GM10248 (cell line): ENCODE results near the gene KIAA1958.

Experiments
- CTCF ChIA-PET: fragments of 300-600 bp; sonication (Branson Sonifier 250); formaldehyde crosslinking; extraction: SDS; loops from one replicate; lab custom pipeline; 2021; ENCODE audit warnings: antibody characterized with exemption; lab: Yijun Ruan, JAX
- POLR2A ChIA-PET: fragments of 350-650 bp; sonication (Branson Sonifier 250); formaldehyde crosslinking; extraction: SDS; loops from one replicate; lab custom pipeline; 2020; ENCODE audit warnings: antibody characterized with exemption; lab: Yijun Ruan, JAX
- DNase-seq: peaks from one replicate; pipeline ENCODE4 v3.0.0; 2012; ENCODE audit errors: extremely low spot score
- CTCF ChIP-seq: IDR thresholded peaks from 2 replicates; pipeline ENCODE4 v1.5.1; 2012; ENCODE audit warnings: mild to moderate bottlenecking, low read depth; ENCODE audit errors: extremely low read depth, missing control alignments, control extremely low read depth

Gene KIAA1958

DNA sequence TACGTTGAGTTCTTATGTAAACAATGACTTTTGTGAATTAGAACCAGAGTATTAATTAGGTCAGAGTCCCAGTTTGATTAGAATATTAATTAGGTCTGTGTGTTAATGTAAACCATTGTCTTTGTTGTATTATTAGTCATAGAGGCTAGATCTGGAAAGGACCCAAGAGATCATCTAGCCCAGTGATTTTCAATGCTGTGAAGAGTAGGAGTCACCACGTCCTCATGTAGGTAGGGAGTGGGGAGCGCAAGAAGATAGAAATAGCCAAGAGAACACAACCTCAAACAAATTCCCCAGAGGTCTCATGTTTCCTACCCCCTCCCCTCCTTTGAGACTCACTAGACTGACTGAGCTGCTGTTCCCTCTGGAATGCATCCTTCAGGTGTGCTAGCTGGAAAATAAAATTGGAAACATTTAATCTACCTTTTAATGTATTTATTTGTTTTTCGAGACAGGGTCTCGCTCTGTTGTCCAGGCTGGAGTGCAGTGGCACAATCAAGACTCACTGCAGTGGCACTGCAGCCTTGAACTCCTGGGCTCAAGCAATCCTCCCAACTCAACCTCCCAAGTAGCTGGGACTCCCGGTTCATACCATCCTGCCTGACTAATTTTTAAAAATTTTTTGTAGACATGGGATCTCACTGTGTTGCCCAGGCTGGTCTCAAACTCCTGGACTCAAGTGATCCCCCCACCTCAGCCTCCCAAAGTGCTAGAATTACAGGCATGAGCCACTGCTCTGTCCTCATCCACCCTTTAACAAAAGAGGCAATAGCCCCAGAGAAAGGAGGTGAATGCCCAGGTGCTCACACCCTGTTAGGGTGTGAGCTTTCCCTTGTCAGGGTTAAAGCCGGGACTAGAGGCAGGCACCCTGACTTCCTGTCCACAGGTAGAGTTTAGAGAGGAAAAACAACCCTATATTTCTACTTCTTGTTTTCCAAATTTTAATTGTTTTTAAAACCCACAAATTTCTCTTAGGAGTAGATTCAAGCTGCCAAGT lies 138.4 kb downstream of the KIAA1958 start:
- no peak for TF ChIP-seq CTCF
- no peak for DNase-seq
- POLR2A ChIA-PET, result no interaction called here
- CTCF ChIA-PET, result interaction anchor here (1.3 kb wide), 1 partner anchor 20 kb away, joined by 3 read pairs; no protein-coding TSS in a partner anchor

DNA sequence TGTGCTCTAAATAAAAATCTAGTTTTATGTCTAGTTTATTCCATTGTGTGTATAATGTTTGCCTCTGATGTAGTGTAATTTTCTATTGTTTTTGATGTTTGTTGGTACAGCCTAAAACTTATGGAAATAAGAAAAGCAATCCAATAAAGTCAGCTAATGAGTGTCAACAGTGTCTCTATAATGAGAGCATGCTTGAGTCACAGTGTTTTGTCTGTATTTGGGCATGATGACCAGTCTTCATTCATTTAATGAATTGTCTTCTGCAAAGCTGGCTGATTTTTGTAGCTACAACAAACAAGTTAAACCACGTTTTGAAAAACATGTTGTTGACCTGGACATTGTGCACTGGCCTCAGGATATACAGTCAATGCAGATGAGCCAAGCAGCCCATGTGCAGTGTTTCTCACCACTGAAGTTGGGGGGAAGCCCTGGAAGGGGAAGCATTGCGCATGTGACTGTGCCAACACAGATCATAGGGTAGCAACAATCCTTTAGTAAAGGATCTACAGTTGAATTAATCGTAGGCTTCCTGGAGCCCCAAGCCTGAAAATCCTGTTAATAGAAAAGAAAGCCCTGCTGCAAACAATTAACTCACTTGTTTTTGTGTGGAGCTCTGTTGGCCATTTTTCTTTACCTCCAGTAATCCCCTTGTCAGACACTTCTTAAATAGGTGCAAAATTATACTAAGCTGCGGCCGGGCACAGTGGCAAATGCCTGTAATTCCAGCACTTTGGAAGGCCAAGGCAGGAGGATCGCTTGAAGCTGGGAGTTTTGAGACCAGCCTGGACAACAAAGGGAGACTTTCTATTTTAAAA lies 143.3 kb downstream of the KIAA1958 start:
- CTCF ChIA-PET, result interaction anchor here (0.8 to 1.5 kb wide), 3 partner anchors 9 to 29 kb away, joined by 3 to 6 read pairs (median 4); no protein-coding TSS in a partner anchor

GRCh38 chr9:112631313-112632070 lies 144.9 kb downstream of the KIAA1958 start:
- ChIA-PET POLR2A (no interaction called here), CTCF (interaction anchor here (1.5 kb wide), 1 partner anchor 11 kb away, joined by 4 read pairs; no protein-coding TSS in a partner anchor)
- DNase-seq, result no peak
- no peak for TF ChIP-seq CTCF

More for the DNA sequence above, 143.3 kb downstream of the KIAA1958 start:
- TF ChIP-seq CTCF, result no peak
- POLR2A ChIA-PET, result no interaction called here
- no peak for DNase-seq

DNA sequence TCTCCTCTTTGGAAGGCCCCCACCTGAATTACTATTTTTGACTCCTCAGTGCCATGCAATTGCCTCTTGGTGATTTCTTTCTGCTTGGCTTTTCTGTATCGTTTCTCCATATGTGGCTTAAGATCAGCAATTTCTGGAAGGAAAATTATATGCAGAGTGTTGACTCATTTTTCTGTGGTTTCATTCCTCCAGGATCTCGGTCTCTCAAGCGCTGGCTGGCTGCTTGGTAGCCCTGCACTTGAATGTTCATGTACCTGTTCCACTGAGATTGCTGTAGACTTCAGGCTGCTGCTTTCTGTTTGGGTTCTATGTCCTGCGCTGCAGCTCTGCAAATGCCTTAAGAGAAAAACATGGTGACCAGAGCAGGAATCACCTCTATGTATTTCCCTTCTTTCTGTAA lies 153.7 kb downstream of the KIAA1958 start:
- no peak for TF ChIP-seq CTCF
- CTCF ChIA-PET, result no interaction called here
- DNase-seq, result no peak
- POLR2A ChIA-PET, result no interaction called here

- no peak for TF ChIP-seq CTCF
- POLR2A ChIA-PET, result no interaction called here
- no peak for DNase-seq
- CTCF ChIA-PET, result interaction anchor here (0.9 to 1.9 kb wide), 4 partner anchors 10 to 23 kb away, joined by 3 to 5 read pairs (median 4); no protein-coding TSS in a partner anchor
Observed at GRCh38 chr9:112642126-112642525, 155.5 kb downstream of the KIAA1958 start.

DNA sequence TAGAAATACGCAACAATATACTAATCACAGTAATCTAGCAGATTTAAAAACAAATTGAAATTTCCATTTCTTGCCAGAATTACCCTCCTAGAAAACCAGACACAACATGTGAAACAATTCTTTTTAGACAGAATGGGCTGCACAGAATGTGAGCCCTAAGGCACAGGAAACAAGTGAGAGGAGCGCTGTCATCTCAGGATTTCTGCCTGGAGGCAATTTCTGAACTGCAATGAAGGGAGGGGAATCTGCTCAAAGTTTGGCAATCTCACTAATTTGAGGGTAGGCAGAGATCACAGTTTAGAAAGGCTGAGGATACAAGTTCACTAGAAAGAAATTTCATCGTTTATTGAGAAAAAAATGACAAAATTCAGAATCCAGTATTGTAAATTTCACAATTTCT lies 161.0 kb downstream of the KIAA1958 start:
- POLR2A ChIA-PET, result no interaction called here
- DNase-seq, result no peak
- CTCF ChIA-PET, result interaction anchor here (1.1 kb wide), 1 partner anchor 16 kb away, joined by 4 read pairs; no protein-coding TSS in a partner anchor
- no peak for TF ChIP-seq CTCF
